Measurements from ENCODE around the gene SEPTIN12. TPM values are rescaled to one million over a fixed set of nuclear protein-coding genes. Genes with fewer than 3 reads are reported as not detected.

The SEPTIN12 gene
- total and polyA plus RNA-seq, 4 donors, result not detected

- H3K4me1 ChIP-seq (ENCODE audit: control insufficient read depth in 4 of 4, insufficient read depth in 4 of 4, low read length in 3 of 4), result peaks cover 2 to 12% (median 9%) of the 10 kb centered on the region in 4 donors
- WGBS, result under 1% methylated on average over 70 of the region's 70 CpGs
These were observed 53.9 kb downstream of the SEPTIN12 start, which contains the start of the genes ANKS3 and DNAAF8 for GRCh38 chr16:4734063-4734729. Gene ANKS3 (minus strand): TSS chr16:4734271. CDS start chr16:4730149, 4,122 bp downstream. Gene DNAAF8 (plus strand): TSS chr16:4734537. CDS start chr16:4736515, 1,978 bp downstream.

More at GRCh38 chr16:4734063-4734729, 53.9 kb downstream of the SEPTIN12 start, which contains the start of the genes ANKS3 and DNAAF8:
- peak within 1 kb of the TSS; percentile 79 to 92 (median 87) for H3K4me3 ChIP-seq (ENCODE audit: low read depth in 1 of 3, low read length in 3 of 3)
- TF ChIP-seq RAD21 (IDR thresholded peaks at IDR 0.05), result peak in 1 of 2 donors; percentile 40
- TF ChIP-seq YY1 (IDR thresholded peaks at IDR 0.05), result peak; percentile 56
- no peak for TF ChIP-seq HNF4G (IDR thresholded peaks at IDR 0.05)
- TF ChIP-seq, protein P1, sequence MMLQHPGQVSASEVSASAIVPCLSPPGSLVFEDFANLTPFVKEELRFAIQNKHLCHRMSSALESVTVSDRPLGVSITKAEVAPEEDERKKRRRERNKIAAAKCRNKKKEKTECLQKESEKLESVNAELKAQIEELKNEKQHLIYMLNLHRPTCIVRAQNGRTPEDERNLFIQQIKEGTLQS (IDR thresholded peaks at IDR 0.05), result no peak
- peak; percentile 34 for TF ChIP-seq ZBTB33 (IDR thresholded peaks at IDR 0.05)
- no peak for TF ChIP-seq NR2F2 (IDR thresholded peaks at IDR 0.05)
- peak; percentile 85 for TF ChIP-seq SP1 (IDR thresholded peaks at IDR 0.05)
- TF ChIP-seq EGR1 (IDR thresholded peaks at IDR 0.05; ENCODE audit: low read depth in 2 of 2), result no peak
- TF ChIP-seq, protein P2, sequence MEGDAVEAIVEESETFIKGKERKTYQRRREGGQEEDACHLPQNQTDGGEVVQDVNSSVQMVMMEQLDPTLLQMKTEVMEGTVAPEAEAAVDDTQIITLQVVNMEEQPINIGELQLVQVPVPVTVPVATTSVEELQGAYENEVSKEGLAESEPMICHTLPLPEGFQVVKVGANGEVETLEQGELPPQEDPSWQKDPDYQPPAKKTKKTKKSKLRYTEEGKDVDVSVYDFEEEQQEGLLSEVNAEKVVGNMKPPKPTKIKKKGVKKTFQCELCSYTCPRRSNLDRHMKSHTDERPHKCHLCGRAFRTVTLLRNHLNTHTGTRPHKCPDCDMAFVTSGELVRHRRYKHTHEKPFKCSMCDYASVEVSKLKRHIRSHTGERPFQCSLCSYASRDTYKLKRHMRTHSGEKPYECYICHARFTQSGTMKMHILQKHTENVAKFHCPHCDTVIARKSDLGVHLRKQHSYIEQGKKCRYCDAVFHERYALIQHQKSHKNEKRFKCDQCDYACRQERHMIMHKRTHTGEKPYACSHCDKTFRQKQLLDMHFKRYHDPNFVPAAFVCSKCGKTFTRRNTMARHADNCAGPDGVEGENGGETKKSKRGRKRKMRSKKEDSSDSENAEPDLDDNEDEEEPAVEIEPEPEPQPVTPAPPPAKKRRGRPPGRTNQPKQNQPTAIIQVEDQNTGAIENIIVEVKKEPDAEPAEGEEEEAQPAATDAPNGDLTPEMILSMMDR (IDR thresholded peaks at IDR 0.05; ENCODE audit: low read depth, low read length, missing input control), result no peak
- TF ChIP-seq, protein P3, sequence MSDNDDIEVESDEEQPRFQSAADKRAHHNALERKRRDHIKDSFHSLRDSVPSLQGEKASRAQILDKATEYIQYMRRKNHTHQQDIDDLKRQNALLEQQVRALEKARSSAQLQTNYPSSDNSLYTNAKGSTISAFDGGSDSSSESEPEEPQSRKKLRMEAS (IDR thresholded peaks at IDR 0.05), result no peak
- TF ChIP-seq FOXA1 (IDR thresholded peaks at IDR 0.05), result no peak
- no peak for TF ChIP-seq HNF4A (conservative IDR thresholded peaks at IDR 0.05)
- peak in 1 of 2 donors; percentile 24 for TF ChIP-seq RXRA (IDR thresholded peaks at IDR 0.05)
- TF ChIP-seq TAF1 (conservative IDR thresholded peaks at IDR 0.05), result no peak
- TF ChIP-seq FOXA2 (IDR thresholded peaks at IDR 0.05), result no peak
- peak; percentile 86 for TF ChIP-seq REST (IDR thresholded peaks at IDR 0.05)
- no peak for TF ChIP-seq JUND (IDR thresholded peaks at IDR 0.05)
- TF ChIP-seq GABPA (IDR thresholded peaks at IDR 0.05 in 1 of 2, conservative IDR thresholded peaks at IDR 0.05 in 1 of 2), result peak; percentile 74 to 94
- peak; percentile 86 for DNase-seq (ENCODE audit: low spot score)
- peaks cover 0 to 9% (median 4%) of the 10 kb centered on the region in 4 donors for H3K36me3 ChIP-seq (ENCODE audit: control insufficient read depth in 4 of 4, insufficient read depth in 3 of 4, low read depth in 1 of 4, low read length in 3 of 4)
- H3K9ac ChIP-seq (ENCODE audit: low read depth in 1 of 2, low read length in 2 of 2), result peak within 1 kb of the TSS; percentile 0 to 75
- peak within 1 kb of the TSS; percentile 84 to 92 for H3K27ac ChIP-seq (ENCODE audit: low read depth in 1 of 2, low read length in 2 of 2)
- H3K27me3 ChIP-seq (ENCODE audit: control insufficient read depth in 4 of 4, insufficient read depth in 4 of 4, low read length in 3 of 4), result no peaks in the 10 kb centered on the region
- H3K9me3 ChIP-seq (ENCODE audit: control insufficient read depth in 4 of 4, low read length in 3 of 4), result no peaks in the 10 kb centered on the region
